ENCODE measurements around the gene C19orf85.
"Not testable (repeated sequence)": the region's sequence is repeated elsewhere in the genome, so short reads cannot be mapped to it uniquely, and the experiment has no call there.

C19orf85 gene

GRCh38 chr19:55457683-55458457 is 6.7 kb downstream of the C19orf85 start:
- FAIRE-seq, result no peak

GRCh38 chr19:55456347-55456746 is 8.2 kb downstream of the C19orf85 start:
- FAIRE-seq, result no peak

GRCh38 chr19:55455576-55456235 is 8.8 kb downstream of the C19orf85 start:
- no peak for FAIRE-seq

GRCh38 chr19:55454787-55455243 is 9.7 kb downstream of the C19orf85 start:
- FAIRE-seq, result no peak

- no peak for FAIRE-seq
These were observed 10.9 kb downstream of the C19orf85 start for GRCh38 chr19:55453511-55454260.

GRCh38 chr19:55452749-55453346 is 11.7 kb downstream of the C19orf85 start:
- no peak for FAIRE-seq

GRCh38 chr19:55451965-55452748 is 12.4 kb downstream of the C19orf85 start:
- no peak for FAIRE-seq

- no peak for FAIRE-seq
These were observed 13.2 kb downstream of the C19orf85 start for GRCh38 chr19:55451163-55451964.

- FAIRE-seq, result no peak
These were observed 15.1 kb downstream of the C19orf85 start for GRCh38 chr19:55449469-55449868.

- not testable (repeated sequence) for FAIRE-seq
These were observed 16.4 kb downstream of the C19orf85 start for GRCh38 chr19:55448175-55448490.

- no peak for FAIRE-seq
These were observed 17.0 kb downstream of the C19orf85 start for GRCh38 chr19:55447421-55448174.

- no peak for FAIRE-seq
These were observed 18.5 kb downstream of the C19orf85 start for GRCh38 chr19:55446060-55446459.

GRCh38 chr19:55444646-55445045 is 19.9 kb downstream of the C19orf85 start:
- no peak for FAIRE-seq

- no peak for FAIRE-seq
These were observed 20.6 kb downstream of the C19orf85 start for GRCh38 chr19:55443824-55444480.

GRCh38 chr19:55443045-55443823 is 21.3 kb downstream of the C19orf85 start, which contains the start of gene SHISA7:
Gene SHISA7 (minus strand): TSS chr19:55443300. CDS start chr19:55442863, 437 bp downstream.
- FAIRE-seq, result no peak

GRCh38 chr19:55442372-55442961 is 22.1 kb downstream of the C19orf85 start:
- no peak for FAIRE-seq

GRCh38 chr19:55441692-55442321 is 22.7 kb downstream of the C19orf85 start:
- no peak for FAIRE-seq

GRCh38 chr19:55441319-55441691 is 23.2 kb downstream of the C19orf85 start:
- FAIRE-seq, result no peak

Data from colon (tissue), 2 donors.